Vagina (tissue), 2 donors: Measurements from ENCODE around the gene HNRNPAB. TPM values are rescaled to one million over a fixed set of nuclear protein-coding genes. Genes with fewer than 3 reads are reported as not detected.

Experiments
- DNase-seq, 2 donors: peaks; one replicate each; pipeline ENCODE4 v3.0.0-alpha.2; 2017; ENCODE audit errors: extremely low spot score in 2 of 2
- H3K27ac ChIP-seq: fragments of 200-600 bp; sonication (generic); one replicate; pipeline ENCODE4 v1.5.1; 2019
- H3K27me3 ChIP-seq: fragments of 200-600 bp; sonication (generic); one replicate; pipeline ENCODE4 v1.5.1; 2019
- H3K36me3 ChIP-seq, 2 donors: fragments of 200-600 bp; sonication (generic); one replicate each; pipeline ENCODE4 v1.5.1; 2017 to 2019
- H3K4me1 ChIP-seq: fragments of 200-600 bp; sonication (generic); one replicate; pipeline ENCODE4 v1.5.1; 2019
- H3K4me3 ChIP-seq, 2 donors: fragments of 200-600 bp; sonication (generic); 1 replicate in 1 of 2; 2 replicates in 1 of 2; pipeline ENCODE4 v1.5.1; 2016 to 2019
- H3K9me3 ChIP-seq: fragments of 200-600 bp; sonication (generic); one replicate; pipeline ENCODE4 v1.5.1; 2019
- POLR2A ChIP-seq, 2 donors: fragments of 450-650 bp; IDR thresholded peaks; one replicate each; pipeline ENCODE4 v1.6.1; 2017; ENCODE audit warnings: antibody characterized with exemption in 2 of 2, mild to moderate bottlenecking in 2 of 2, moderate library complexity in 2 of 2
- POLR2AphosphoS5 ChIP-seq, 2 donors: sonication (generic); formaldehyde crosslinking; IDR thresholded peaks; one replicate each; pipeline ENCODE4 v1.9.0; 2017; ENCODE audit warnings: antibody characterized with exemption in 2 of 2, mild to moderate bottlenecking in 2 of 2, low read depth in 1 of 2; ENCODE audit not compliant: insufficient read depth in 1 of 2
- intact Hi-C: fragments of 100-400 bp; cut with DNase I; formaldehyde crosslinking; loops from one replicate; pipeline ENCODE4 v1.15.1; 2023
- total RNA-seq: library from RNA; depleted of rRNA; stranded (reverse); fragments of >200 nt; gene quantifications from one replicate; pipeline ENCODE4 v1.2.3, GENCODE V29; 2016
- TF ChIP-seq, protein P1 (sequence below), 3 experiments: fragments of 450-650 bp in 2 of 3; fragments of 200-600 bp in 1 of 3; sonication (generic) in 1 of 3; IDR thresholded peaks; one replicate each; pipeline ENCODE4 v1.5.1; 2017 to 2019; ENCODE audit warnings: antibody characterized with exemption in 3 of 3, mild to moderate bottlenecking in 2 of 3, moderate library complexity in 2 of 3

HNRNPAB gene
- total RNA-seq, 1 donor from 2014 or later = 92.6 TPM

DNA sequence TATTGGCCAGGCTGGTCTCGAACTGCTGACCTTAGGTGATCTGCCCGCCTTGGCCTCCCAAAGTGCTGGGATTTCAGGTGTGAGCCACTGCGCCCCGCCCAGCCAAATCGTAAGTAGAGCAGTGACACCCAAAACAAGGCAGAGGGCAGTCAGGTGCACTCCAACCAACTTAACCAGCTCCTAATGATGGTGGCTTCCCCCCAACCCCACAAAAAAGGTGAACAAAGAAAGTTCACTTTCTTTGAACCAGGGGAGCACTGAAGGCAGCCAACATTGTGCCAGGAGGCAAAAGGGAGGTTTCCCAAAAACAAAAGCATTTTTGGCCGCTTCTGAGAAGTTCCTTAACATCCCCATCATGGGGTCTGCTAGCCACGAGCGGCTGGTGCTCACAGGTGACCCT, 26.8 kb upstream of the HNRNPAB start:
- intact Hi-C loops = no loop called here
- DNase-seq = no peak
- Histone ChIP-seq H3K4me1 (no peaks in the 10 kb centered on the region), H3K36me3 (no peaks in the 10 kb centered on the region), H3K27me3 (no peaks in the 10 kb centered on the region), H3K27ac (no peak overlapping the region), H3K4me3 (no peak overlapping the region), H3K9me3 (peaks cover 3% of the 10 kb centered on the region)
- TF ChIP-seq POLR2AphosphoS5 (IDR thresholded peaks at IDR 0.05; ENCODE audit: insufficient read depth in 1 of 2, low read depth in 1 of 2) = no peak
- TF ChIP-seq POLR2A (IDR thresholded peaks at IDR 0.05) = no peak
- TF ChIP-seq, protein P1, sequence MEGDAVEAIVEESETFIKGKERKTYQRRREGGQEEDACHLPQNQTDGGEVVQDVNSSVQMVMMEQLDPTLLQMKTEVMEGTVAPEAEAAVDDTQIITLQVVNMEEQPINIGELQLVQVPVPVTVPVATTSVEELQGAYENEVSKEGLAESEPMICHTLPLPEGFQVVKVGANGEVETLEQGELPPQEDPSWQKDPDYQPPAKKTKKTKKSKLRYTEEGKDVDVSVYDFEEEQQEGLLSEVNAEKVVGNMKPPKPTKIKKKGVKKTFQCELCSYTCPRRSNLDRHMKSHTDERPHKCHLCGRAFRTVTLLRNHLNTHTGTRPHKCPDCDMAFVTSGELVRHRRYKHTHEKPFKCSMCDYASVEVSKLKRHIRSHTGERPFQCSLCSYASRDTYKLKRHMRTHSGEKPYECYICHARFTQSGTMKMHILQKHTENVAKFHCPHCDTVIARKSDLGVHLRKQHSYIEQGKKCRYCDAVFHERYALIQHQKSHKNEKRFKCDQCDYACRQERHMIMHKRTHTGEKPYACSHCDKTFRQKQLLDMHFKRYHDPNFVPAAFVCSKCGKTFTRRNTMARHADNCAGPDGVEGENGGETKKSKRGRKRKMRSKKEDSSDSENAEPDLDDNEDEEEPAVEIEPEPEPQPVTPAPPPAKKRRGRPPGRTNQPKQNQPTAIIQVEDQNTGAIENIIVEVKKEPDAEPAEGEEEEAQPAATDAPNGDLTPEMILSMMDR (IDR thresholded peaks at IDR 0.05) = no peak

- H3K27me3 ChIP-seq = no peaks in the 10 kb centered on the region
- no peaks in the 10 kb centered on the region for H3K36me3 ChIP-seq
- no peaks in the 10 kb centered on the region for H3K4me1 ChIP-seq
- peaks cover 3% of the 10 kb centered on the region for H3K9me3 ChIP-seq
- H3K27ac ChIP-seq = no peak overlapping the region
- intact Hi-C loops = no loop called here
- TF ChIP-seq, protein P1 (IDR thresholded peaks at IDR 0.05) = no peak
- TF ChIP-seq POLR2A (IDR thresholded peaks at IDR 0.05) (no peak), POLR2AphosphoS5 (IDR thresholded peaks at IDR 0.05; ENCODE audit: insufficient read depth in 1 of 2, low read depth in 1 of 2) (no peak)
- DNase-seq = no peak
- H3K4me3 ChIP-seq = no peak overlapping the region
Measured at GRCh38 chr5:178180141-178180863, 24.0 kb upstream of the HNRNPAB start.

DNA sequence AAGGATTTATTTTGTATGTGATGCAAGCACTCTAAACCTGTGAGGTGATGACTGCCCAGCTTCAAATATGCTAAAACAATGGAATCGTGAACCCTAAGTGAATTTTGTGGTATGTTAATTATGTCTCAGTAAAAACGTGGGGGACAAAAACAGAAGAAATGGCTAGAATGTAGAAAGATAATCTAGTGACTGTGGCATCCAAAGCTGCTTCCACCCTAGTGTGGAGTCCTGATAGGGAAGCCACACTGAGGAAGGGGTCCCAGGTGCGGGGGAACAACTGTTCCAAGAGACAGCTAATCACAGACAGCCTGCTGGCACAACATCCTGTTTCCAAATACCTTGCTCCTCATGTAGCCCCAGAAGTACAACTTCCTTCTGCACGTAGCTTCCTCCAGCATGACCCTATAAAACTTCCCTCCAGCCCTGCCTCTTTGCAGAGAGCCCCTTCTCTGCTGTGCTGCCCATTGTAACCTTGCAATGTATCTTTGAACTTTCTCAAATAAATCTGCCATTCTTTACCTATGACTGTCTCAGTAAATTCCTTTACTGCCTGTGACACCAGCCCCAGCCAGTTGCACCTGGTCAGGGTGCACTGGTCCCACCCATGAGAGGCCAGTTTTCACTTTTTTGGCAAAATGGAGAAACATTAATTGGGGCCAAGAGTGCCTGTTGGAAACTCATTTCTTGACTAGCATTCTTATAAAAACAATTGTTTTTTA, 22.0 kb upstream of the HNRNPAB start:
- H3K27ac ChIP-seq = no peak overlapping the region
- no peaks in the 10 kb centered on the region for H3K36me3 ChIP-seq
- H3K27me3 ChIP-seq = no peaks in the 10 kb centered on the region
- TF ChIP-seq, protein P1 (IDR thresholded peaks at IDR 0.05) = no peak
- no peak for TF ChIP-seq POLR2A (IDR thresholded peaks at IDR 0.05)
- no peak for TF ChIP-seq POLR2AphosphoS5 (IDR thresholded peaks at IDR 0.05; ENCODE audit: insufficient read depth in 1 of 2, low read depth in 1 of 2)
- peaks cover 3% of the 10 kb centered on the region for H3K9me3 ChIP-seq
- intact Hi-C loops = no loop called here
- DNase-seq = no peak
- no peaks in the 10 kb centered on the region for H3K4me1 ChIP-seq
- no peak overlapping the region for H3K4me3 ChIP-seq

DNA sequence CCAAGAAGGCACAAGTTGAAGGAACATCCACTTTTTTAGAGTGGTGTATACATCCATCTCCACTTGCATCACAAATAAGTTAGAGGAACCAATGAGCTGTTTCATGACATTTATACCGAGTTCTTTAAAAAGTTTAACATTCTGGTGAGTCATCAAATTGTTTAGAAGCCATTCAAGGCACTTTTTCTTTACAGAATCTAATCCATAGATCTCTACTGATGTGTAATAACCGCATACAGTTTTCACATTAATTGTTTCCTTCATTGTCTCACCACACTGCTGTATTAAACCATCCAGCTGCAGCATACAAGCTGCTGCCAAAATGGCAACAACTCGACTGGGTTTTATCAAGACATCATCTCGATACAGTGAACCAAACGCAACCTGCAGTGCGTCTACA, 17.9 kb upstream of the HNRNPAB start:
- TF ChIP-seq, protein P1 (IDR thresholded peaks at IDR 0.05) = no peak
- TF ChIP-seq POLR2AphosphoS5 (IDR thresholded peaks at IDR 0.05; ENCODE audit: insufficient read depth in 1 of 2, low read depth in 1 of 2) = no peak
- no peak for TF ChIP-seq POLR2A (IDR thresholded peaks at IDR 0.05)
- no peaks in the 10 kb centered on the region for H3K36me3 ChIP-seq
- intact Hi-C loops = no loop called here
- no peaks in the 10 kb centered on the region for H3K9me3 ChIP-seq
- H3K4me3 ChIP-seq = no peak overlapping the region
- H3K27me3 ChIP-seq = no peaks in the 10 kb centered on the region
- H3K27ac ChIP-seq = no peak overlapping the region
- no peak for DNase-seq
- no peaks in the 10 kb centered on the region for H3K4me1 ChIP-seq

DNA sequence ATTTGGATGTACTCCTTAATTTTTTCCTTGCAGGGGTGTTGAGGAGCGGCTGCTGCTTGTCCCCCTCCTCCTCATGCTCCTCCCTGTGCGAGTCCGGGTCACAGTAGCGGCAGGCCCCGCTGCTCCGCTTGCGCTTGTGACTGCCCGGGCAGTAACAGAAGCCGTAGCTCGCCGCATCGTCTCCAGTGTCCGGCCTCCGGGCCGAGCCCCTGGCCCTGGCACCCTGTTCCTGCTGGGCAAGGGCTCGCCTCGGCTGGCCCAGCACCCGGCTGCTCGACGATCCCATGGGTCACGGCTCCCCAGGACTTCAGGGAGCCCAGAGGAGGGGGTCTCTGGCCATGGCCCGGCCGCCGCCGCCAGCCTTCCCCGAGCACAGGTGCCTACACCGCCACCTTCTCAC, 17.3 kb upstream of the HNRNPAB start, which contains the start of gene GMCL2:
TSS of gene GMCL2 (minus strand) at position 358 of the 400 bp plus-strand sequence. CDS start at position 286, 72 bp downstream.
- no peaks in the 10 kb centered on the region for H3K9me3 ChIP-seq
- H3K4me1 ChIP-seq = no peaks in the 10 kb centered on the region
- H3K27me3 ChIP-seq = no peaks in the 10 kb centered on the region
- no peak within 1 kb of the TSS for H3K4me3 ChIP-seq
- no peak for DNase-seq
- no peak within 1 kb of the TSS for H3K27ac ChIP-seq
- intact Hi-C loops = no loop called here
- TF ChIP-seq POLR2AphosphoS5 (IDR thresholded peaks at IDR 0.05; ENCODE audit: insufficient read depth in 1 of 2, low read depth in 1 of 2) = no peak
- TF ChIP-seq, protein P1 (IDR thresholded peaks at IDR 0.05) = no peak
- TF ChIP-seq POLR2A (IDR thresholded peaks at IDR 0.05) = no peak
- no peaks in the 10 kb centered on the region for H3K36me3 ChIP-seq
